ENCODE results near the gene TIMP3.

TIMP3 gene

DNA sequence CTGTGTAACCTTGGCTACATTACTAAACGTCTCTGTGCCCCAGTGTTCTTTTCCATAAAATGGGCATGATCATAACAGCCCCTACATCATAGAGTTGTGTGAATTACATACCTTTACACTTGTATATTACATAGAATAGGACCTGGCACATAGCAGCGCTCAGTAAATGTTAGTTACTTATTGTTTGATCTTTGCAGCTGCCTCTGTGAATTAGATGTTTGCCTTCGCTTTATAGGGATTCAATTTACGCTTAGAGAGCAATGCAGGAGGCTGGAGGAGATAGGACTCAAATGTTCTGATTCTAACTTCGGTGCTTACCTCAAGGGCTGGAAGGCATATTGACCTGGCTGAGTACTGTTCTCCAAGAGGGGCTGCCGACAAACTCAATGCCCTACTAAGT is 10.4 kb upstream of the TIMP3 start:
- H3K27me3 Mint-ChIP-seq = peaks cover 44% of the 10 kb centered on the region
- H3K9me3 Mint-ChIP-seq = no peaks in the 10 kb centered on the region
- no peak for DNase-seq (ENCODE audit: low spot score in 2 of 2)
- H3K4me3 Mint-ChIP-seq = no peak overlapping the region
- no peak for ATAC-seq (replicated peaks; ENCODE audit: extremely low read depth, poor library complexity, severe bottlenecking)
- H3K27ac Mint-ChIP-seq (ENCODE audit: low read depth) = no peak overlapping the region
- no peaks in the 10 kb centered on the region for H3K36me3 Mint-ChIP-seq (ENCODE audit: insufficient read depth)
- H3K4me1 Mint-ChIP-seq = no peaks in the 10 kb centered on the region

DNA sequence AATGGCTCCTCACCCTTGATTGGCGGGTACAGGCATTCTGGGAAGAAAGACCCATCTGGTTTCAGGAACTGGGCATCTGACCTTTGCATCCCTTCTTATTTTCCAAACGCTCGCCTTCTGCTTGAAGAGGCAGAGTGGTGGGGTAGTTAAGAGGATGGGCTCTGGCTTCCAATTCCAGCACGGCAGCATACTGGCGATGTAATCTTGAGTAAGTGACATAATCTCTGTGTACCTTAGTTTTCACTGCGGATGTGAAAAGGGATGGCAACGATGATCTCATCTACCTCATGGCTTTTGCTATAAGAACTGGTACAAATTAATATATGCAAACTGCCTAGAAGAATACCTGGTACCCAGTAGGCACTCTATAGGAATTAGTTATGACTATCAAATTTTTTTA is 10.0 kb upstream of the TIMP3 start:
- no peaks in the 10 kb centered on the region for H3K4me1 Mint-ChIP-seq
- no peak overlapping the region for H3K27ac Mint-ChIP-seq (ENCODE audit: low read depth)

DNA sequence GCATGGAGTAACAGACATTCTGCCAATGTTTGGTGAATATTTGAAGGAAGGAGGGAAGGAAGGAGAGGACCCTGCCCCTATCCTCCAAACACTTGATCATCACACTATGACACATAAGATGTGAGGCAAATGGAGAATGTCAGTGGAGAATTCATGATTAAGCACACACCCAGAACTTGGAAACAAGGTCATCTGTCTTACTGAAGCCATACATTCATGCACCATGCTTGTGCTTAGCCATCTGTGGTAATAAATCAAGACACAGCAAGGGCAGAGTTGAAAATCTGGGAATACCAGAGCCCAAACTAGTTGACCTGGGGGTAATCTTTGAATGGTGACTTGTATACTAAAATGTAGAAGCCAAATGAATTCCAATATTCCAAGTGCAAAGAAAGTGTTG is 7.9 kb upstream of the TIMP3 start:
- peaks cover 34% of the 10 kb centered on the region for H3K27me3 Mint-ChIP-seq
- no peaks in the 10 kb centered on the region for H3K9me3 Mint-ChIP-seq
- no peaks in the 10 kb centered on the region for H3K36me3 Mint-ChIP-seq (ENCODE audit: insufficient read depth)
- H3K4me3 Mint-ChIP-seq = no peak overlapping the region
- H3K4me1 Mint-ChIP-seq = no peaks in the 10 kb centered on the region
- no peak for ATAC-seq (replicated peaks; ENCODE audit: extremely low read depth, poor library complexity, severe bottlenecking)
- no peak for DNase-seq (ENCODE audit: low spot score in 2 of 2)
- H3K27ac Mint-ChIP-seq (ENCODE audit: low read depth) = no peak overlapping the region

More for the DNA sequence above, 10.0 kb upstream of the TIMP3 start:
- ATAC-seq (replicated peaks; ENCODE audit: extremely low read depth, poor library complexity, severe bottlenecking) (no peak), DNase-seq (ENCODE audit: low spot score in 2 of 2) (no peak)
- Mint-ChIP-seq H3K4me3 (no peak overlapping the region), H3K9me3 (no peaks in the 10 kb centered on the region), H3K27me3 (peaks cover 44% of the 10 kb centered on the region), H3K36me3 (ENCODE audit: insufficient read depth) (no peaks in the 10 kb centered on the region)

DNA sequence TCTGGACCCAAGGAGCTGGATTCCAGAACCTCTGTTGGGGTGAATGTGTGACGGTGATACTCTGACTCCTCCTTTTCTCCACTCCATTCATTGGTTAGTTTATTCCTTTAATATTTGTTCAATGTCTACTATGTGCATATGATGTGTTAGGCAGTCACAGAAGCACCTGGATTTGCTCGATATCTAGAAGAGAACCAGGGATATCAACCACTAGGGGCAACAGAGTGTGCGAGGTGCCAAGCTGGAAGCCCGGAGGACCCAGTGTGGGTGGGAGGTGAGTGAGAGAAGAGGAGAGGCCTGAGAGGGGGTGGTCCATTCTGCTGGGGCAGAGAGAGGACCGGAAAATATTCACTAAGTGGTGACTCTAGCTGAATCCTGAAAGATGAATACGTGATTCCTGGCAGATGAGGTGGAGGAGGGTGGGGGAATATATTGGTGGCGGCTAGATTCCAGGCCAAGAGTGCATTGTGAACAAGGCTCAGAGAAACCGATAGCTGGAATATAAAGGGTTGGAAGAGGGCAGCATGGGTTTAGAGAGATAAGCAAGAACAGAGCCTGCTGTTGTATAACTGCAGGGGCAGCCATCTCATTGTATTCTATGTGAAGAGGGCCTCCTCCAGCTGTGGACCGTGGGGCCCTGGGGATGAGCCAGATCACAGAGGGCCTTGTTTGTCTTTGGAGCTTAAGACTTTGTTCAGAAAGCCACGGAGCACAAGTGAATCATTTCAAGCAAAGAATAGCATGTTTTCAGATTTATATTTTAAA is 6.9 kb upstream of the TIMP3 start:
- no peak overlapping the region for H3K4me3 Mint-ChIP-seq
- ATAC-seq (replicated peaks; ENCODE audit: extremely low read depth, poor library complexity, severe bottlenecking) (no peak), DNase-seq (ENCODE audit: low spot score in 2 of 2) (no peak)
- peaks cover 35% of the 10 kb centered on the region for H3K27me3 Mint-ChIP-seq
- no peak overlapping the region for H3K27ac Mint-ChIP-seq (ENCODE audit: low read depth)
- no peaks in the 10 kb centered on the region for H3K9me3 Mint-ChIP-seq
- H3K4me1 Mint-ChIP-seq = no peaks in the 10 kb centered on the region
- no peaks in the 10 kb centered on the region for H3K36me3 Mint-ChIP-seq (ENCODE audit: insufficient read depth)

DNA sequence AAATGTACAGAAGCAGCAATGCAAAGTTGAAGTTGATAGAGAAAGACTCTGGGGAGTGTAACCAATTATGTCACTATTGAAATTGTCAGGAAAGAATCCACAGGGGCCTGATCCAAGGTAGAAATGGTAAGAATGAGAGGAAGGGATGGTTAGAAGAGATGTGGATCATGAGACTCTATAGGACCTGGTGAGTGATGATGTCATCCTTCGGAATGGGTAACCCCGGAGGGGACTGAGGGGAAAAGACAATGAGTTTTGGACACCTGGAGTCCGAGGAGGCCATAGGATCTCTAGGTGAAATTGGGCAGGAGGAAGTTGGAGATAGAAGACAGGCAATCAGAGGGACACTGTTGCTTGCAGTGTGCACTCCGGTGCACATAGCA is 6.3 kb upstream of the TIMP3 start:
- DNase-seq (ENCODE audit: low spot score in 2 of 2) = no peak
- peaks cover 35% of the 10 kb centered on the region for H3K27me3 Mint-ChIP-seq
- no peaks in the 10 kb centered on the region for H3K4me1 Mint-ChIP-seq
- no peak overlapping the region for H3K27ac Mint-ChIP-seq (ENCODE audit: low read depth)
- no peaks in the 10 kb centered on the region for H3K9me3 Mint-ChIP-seq
- no peak overlapping the region for H3K4me3 Mint-ChIP-seq
- no peaks in the 10 kb centered on the region for H3K36me3 Mint-ChIP-seq (ENCODE audit: insufficient read depth)
- ATAC-seq (replicated peaks; ENCODE audit: extremely low read depth, poor library complexity, severe bottlenecking) = no peak

DNA sequence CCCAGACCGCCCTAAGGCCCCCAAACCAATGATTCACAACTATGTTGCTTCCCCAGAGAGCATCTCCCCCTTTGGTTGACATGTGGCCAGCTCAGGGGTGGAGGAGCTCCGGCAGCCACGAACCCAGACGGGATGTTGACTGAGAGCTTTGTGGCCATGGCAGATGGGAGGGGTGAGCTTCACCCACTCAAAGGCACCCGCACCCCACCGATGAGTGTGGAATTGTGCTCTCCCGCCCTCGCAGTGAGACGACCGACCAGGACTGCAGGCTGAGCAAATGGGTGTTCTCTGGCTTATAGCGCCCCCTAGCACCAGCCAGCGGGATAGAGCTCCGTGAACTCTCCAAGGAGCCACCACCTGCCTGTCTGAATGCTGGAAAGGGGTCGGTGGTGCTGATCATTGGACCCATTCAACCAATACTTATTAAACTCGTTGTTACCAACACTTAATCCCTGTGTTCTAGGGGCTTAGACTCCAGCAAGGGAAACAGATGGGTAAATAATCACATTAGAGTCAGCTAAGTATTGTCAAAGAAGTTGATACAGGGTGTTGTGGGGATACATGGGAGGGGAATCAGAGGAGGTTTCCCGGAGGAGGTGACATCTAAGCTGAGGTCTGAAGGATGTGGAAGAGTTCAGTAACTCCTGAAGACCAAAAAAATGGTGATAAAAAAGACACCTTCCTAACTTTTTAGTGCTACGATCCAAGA is 4.5 kb upstream of the TIMP3 start:
- peaks cover 41% of the 10 kb centered on the region for H3K27me3 Mint-ChIP-seq
- H3K4me1 Mint-ChIP-seq = no peaks in the 10 kb centered on the region
- ATAC-seq (replicated peaks; ENCODE audit: extremely low read depth, poor library complexity, severe bottlenecking) (no peak), DNase-seq (ENCODE audit: low spot score in 2 of 2) (peak; percentile 9 to 16)
- H3K4me3 Mint-ChIP-seq = no peak overlapping the region
- no peaks in the 10 kb centered on the region for H3K9me3 Mint-ChIP-seq
- no peak overlapping the region for H3K27ac Mint-ChIP-seq (ENCODE audit: low read depth)
- no peaks in the 10 kb centered on the region for H3K36me3 Mint-ChIP-seq (ENCODE audit: insufficient read depth)

DNA sequence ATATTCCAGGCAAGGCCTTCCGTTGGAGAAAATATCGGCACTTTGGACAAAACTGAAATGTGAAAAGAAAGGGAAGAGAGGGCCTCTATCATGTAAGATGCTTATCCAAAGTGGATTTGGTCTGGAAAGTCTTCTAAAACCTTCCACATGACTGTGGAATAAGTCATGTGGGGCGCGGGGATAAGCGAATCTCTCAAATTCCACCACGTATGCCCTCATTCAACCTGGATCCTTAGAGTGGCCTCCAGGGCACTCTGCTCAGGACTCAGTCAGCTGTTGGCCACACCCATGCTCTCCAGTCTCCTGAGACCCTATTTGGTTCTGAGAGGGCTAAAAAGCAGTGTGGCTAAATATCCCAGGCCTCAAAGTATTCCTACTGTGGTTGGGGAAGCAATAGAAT is 2.0 kb upstream of the TIMP3 start:
- Mint-ChIP-seq H3K27me3 (peaks cover 61% of the 10 kb centered on the region), H3K4me1 (no peaks in the 10 kb centered on the region), H3K36me3 (ENCODE audit: insufficient read depth) (no peaks in the 10 kb centered on the region), H3K9me3 (no peaks in the 10 kb centered on the region), H3K4me3 (no peak overlapping the region), H3K27ac (ENCODE audit: low read depth) (no peak overlapping the region)
- ATAC-seq (replicated peaks; ENCODE audit: extremely low read depth, poor library complexity, severe bottlenecking) = no peak
- DNase-seq (ENCODE audit: low spot score in 2 of 2) = no peak

DNA sequence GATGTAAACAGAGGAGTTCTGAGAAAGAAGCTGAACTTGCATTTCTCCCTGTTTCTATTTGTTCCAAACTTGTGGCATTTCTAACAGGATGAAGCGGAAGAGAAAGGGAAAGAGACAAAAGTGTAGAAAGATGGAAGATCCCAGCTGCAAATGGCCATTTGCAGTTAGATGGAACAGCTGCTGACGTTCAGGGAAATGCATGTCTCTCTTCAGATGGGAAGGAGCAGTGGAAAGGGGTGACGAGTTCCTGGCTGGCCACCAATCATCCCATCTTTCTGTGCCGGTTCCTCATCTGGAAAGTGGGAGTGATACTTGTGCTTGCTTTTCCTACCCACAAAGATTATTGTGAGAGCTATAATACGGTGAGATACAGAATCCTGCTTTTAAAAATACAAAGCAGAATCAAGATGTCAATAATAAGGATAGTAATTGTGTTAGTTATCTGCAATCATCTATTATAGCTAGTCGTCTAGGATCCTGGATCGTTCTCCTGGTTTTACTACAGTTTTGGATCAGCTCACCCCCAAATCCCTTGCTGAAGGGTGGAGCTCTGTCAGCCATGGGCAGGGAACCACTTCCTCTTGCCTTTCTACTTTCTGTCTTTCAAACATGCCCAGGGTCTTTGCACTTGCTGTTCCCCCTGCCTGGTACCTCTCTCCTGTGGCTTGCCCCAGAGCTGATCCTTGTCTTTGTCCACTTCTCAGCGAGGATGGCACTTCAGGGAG is 1.2 kb upstream of the TIMP3 start:
- DNase-seq (ENCODE audit: low spot score in 2 of 2) = no peak
- Mint-ChIP-seq H3K27me3 (peaks cover 64% of the 10 kb centered on the region), H3K4me1 (no peaks in the 10 kb centered on the region), H3K27ac (ENCODE audit: low read depth) (no peak overlapping the region), H3K4me3 (no peak overlapping the region), H3K9me3 (no peaks in the 10 kb centered on the region), H3K36me3 (ENCODE audit: insufficient read depth) (no peaks in the 10 kb centered on the region)
- ATAC-seq (replicated peaks; ENCODE audit: extremely low read depth, poor library complexity, severe bottlenecking) = no peak

DNA sequence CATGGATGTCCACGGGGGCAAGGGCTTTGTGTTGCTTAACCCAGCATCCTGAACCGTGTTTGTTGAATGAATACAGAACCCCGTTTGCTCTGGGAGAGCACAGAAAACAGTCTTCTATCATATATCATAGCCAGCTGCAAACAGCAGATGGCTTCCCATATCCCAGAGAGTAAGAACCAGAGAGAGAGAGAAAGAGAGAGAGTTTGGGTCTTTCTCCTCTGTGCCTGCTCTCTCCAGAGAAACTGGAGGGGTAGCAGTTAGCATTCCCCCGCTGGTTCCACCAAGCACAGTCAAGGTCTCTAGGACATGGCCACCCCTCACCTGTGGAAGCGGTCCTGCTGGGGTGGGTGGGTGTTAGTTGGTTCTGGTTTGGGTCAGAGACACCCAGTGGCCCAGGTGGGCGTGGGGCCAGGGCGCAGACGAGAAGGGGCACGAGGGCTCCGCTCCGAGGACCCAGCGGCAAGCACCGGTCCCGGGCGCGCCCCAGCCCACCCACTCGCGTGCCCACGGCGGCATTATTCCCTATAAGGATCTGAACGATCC is 440 bp upstream of the TIMP3 start:
- no peaks in the 10 kb centered on the region for H3K9me3 Mint-ChIP-seq
- no peak overlapping the region for H3K27ac Mint-ChIP-seq (ENCODE audit: low read depth)
- ATAC-seq (replicated peaks; ENCODE audit: extremely low read depth, poor library complexity, severe bottlenecking) (no peak), DNase-seq (ENCODE audit: low spot score in 2 of 2) (no peak)
- H3K4me3 Mint-ChIP-seq = no peak overlapping the region
- H3K27me3 Mint-ChIP-seq = peaks cover 71% of the 10 kb centered on the region
- no peaks in the 10 kb centered on the region for H3K4me1 Mint-ChIP-seq
- no peaks in the 10 kb centered on the region for H3K36me3 Mint-ChIP-seq (ENCODE audit: insufficient read depth)

DNA sequence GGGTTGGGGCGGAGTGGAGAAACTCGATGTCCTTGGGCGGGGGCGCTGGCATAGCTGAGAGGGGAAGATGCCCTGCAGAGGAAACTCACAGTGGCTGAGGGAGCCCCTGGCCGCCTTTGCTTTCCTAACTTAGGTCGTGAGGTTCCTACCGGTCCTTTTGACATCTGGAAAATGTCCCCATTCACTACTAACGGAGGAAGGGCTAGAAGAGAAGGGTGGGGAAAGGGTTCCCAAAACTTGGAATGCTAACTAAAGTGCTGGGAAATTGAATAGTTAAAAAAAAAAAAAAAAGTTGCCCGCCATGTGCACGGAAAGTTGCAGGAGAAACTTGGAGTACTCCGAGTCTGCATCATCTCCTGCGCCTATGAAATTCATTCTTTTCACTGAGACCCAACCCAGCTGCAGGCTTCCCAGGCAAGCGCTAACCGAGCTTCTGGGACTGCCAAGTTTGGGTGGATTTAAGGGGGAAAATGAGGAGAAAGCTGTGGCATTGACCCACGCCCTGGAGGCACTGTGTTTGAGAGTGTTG is 796 bp downstream of the TIMP3 start:
- H3K27me3 Mint-ChIP-seq = peaks cover 78% of the 10 kb centered on the region
- H3K36me3 Mint-ChIP-seq (ENCODE audit: insufficient read depth) = no peaks in the 10 kb centered on the region
- no peaks in the 10 kb centered on the region for H3K9me3 Mint-ChIP-seq
- no peak for DNase-seq (ENCODE audit: low spot score in 2 of 2)
- no peak overlapping the region for H3K27ac Mint-ChIP-seq (ENCODE audit: low read depth)
- no peaks in the 10 kb centered on the region for H3K4me1 Mint-ChIP-seq
- H3K4me3 Mint-ChIP-seq = no peak overlapping the region
- ATAC-seq (replicated peaks; ENCODE audit: extremely low read depth, poor library complexity, severe bottlenecking) = no peak

DNA sequence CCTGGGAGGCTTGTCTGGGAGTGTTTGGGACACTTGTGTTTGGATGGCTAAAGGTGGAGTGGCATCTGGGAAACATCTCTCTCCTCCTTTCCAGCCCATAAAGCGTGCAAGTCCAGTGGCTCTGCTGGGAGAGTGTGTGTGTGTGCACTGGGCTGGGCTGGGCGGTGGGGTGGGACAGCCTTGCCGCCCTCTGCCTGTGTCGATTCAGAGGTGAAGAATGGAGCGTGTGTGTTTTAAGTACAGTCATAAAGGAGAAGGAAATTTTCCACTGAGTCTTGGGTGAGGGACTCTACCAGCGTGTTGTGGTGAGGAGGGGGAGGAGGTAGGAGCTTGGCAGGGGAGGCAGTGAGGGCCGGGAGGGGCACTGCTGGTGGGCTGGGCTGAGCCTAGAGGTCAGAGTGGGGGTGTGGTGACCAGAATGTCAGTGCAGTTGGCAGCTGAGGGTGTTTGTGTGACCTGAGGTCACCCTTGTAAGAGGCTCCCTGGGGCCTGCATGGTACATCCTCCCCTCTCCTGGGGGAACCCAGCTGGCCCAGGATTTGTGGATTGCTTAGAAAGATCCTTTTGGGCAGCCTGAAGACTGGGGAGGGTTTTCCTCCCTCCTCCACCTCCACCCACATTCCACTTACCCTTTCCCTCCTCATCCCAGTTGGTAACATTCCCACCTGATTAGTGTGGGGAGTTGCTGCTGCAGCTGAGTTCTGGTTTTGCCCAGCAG is 1.7 kb downstream of the TIMP3 start:
- H3K27ac Mint-ChIP-seq (ENCODE audit: low read depth) = no peak overlapping the region
- no peak overlapping the region for H3K4me3 Mint-ChIP-seq
- H3K36me3 Mint-ChIP-seq (ENCODE audit: insufficient read depth) = no peaks in the 10 kb centered on the region
- H3K9me3 Mint-ChIP-seq = no peaks in the 10 kb centered on the region
- no peak for DNase-seq (ENCODE audit: low spot score in 2 of 2)
- no peaks in the 10 kb centered on the region for H3K4me1 Mint-ChIP-seq
- peaks cover 78% of the 10 kb centered on the region for H3K27me3 Mint-ChIP-seq
- ATAC-seq (replicated peaks; ENCODE audit: extremely low read depth, poor library complexity, severe bottlenecking) = no peak

DNA sequence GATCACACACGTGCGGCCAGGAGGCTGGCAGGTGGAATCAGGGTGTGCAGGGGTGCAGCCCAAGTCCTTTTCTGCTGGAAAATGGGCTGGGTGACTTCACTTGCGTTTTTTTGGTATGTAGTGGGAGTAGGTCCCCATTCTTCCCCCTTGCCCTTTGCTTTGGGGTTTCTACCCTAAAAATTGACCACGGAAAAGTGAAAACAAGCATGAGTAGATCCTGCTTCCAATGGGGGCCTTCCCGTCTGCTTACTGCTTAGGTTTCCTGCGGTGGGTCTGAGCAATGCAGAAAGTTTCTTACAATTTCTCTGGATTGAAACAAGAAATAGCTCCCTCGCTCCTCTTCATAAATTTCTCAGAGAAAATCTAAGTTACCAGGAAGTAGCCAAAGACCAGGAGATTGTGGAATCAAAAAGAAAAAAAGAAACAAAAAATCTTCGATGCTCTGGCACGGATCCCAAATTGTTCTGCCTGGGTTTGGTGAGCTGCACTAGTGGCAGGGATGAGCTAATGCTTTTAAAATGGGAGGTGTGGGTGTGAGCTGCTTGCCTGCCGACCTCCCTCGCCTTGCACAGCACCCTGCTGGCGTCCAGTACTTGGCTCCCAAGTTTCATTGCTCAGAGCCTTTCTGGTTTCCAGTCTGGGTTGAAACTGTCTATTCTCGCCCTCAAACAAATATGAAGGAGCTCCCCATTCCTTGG is 2.4 kb downstream of the TIMP3 start:
- no peak for ATAC-seq (replicated peaks; ENCODE audit: extremely low read depth, poor library complexity, severe bottlenecking)
- Mint-ChIP-seq H3K4me3 (no peak overlapping the region), H3K27me3 (peaks cover 77% of the 10 kb centered on the region), H3K27ac (ENCODE audit: low read depth) (no peak overlapping the region), H3K4me1 (no peaks in the 10 kb centered on the region), H3K36me3 (ENCODE audit: insufficient read depth) (no peaks in the 10 kb centered on the region), H3K9me3 (no peaks in the 10 kb centered on the region)
- no peak for DNase-seq (ENCODE audit: low spot score in 2 of 2)

All from central memory CD8-positive, alpha-beta T cell (primary cell).